Keratinocyte (primary cell): Measurements from ENCODE around the gene PIP4K2B. TPM values are rescaled to one million over a fixed set of nuclear protein-coding genes. Genes with fewer than 3 reads are reported as not detected.

Experiments used
- DNase-seq: peaks from one replicate; pipeline ENCODE4 v3.0.0-alpha.2; 2011; ENCODE audit warnings: low read depth, missing footprints, low spot score
- FAIRE-seq: peaks from 2 replicates; lab custom pipeline; 2011; peaks lifted over from hg19 to GRCh38; lab: Jason Lieb, UNC
- H2AFZ ChIP-seq: 2 replicates; pipeline ENCODE4 v1.6.0; 2012; ENCODE audit warnings: low read length, control low read depth, inconsistent platforms; ENCODE audit not compliant: control insufficient read depth
- H3K27ac ChIP-seq: 2 replicates; pipeline ENCODE4 v1.5.1; 2011; ENCODE audit warnings: low read length; ENCODE audit not compliant: control insufficient read depth, insufficient read depth
- H3K27me3 ChIP-seq: 3 replicates; pipeline ENCODE4 v1.6.0; 2011; ENCODE audit warnings: low read length; ENCODE audit not compliant: control insufficient read depth, insufficient read depth; ENCODE audit errors: extremely low read depth
- H3K36me3 ChIP-seq, 2 experiments: 2 replicates in 1 of 2; 3 replicates in 1 of 2; pipeline ENCODE4 v1.5.1; 2011; ENCODE audit warnings: low read length in 2 of 2, mild to moderate bottlenecking in 1 of 2; ENCODE audit not compliant: control insufficient read depth in 2 of 2, insufficient read depth in 2 of 2; ENCODE audit errors: extremely low read depth in 1 of 2
- H3K4me1 ChIP-seq: 3 replicates; pipeline ENCODE4 v1.5.1; 2011; ENCODE audit warnings: low read length; ENCODE audit not compliant: control insufficient read depth, insufficient read depth; ENCODE audit errors: extremely low read depth
- H3K4me2 ChIP-seq: 3 replicates; pipeline ENCODE4 v1.6.0; 2011; ENCODE audit warnings: low read depth, low read length; ENCODE audit not compliant: control insufficient read depth, insufficient read depth; ENCODE audit errors: extremely low read depth
- H3K4me3 ChIP-seq, 3 experiments: fragments of 200-600 bp in 1 of 3; sonication (generic) in 1 of 3; 2 replicates in 2 of 3; 3 replicates in 1 of 3; pipeline ENCODE4 v1.5.1; 2011 to 2016; ENCODE audit warnings: low read length in 3 of 3, mild to moderate bottlenecking in 3 of 3, control low read depth in 2 of 3, inconsistent platforms in 1 of 3, low read depth in 1 of 3, mixed read lengths in 1 of 3, mixed run types in 1 of 3, moderate library complexity in 1 of 3; ENCODE audit not compliant: control insufficient read depth in 2 of 3, insufficient read depth in 2 of 3; ENCODE audit errors: extremely low read depth in 1 of 3
- H3K79me2 ChIP-seq: 2 replicates; pipeline ENCODE4 v1.6.0; 2012; ENCODE audit warnings: low read length; ENCODE audit not compliant: control insufficient read depth, insufficient read depth
- H3K9ac ChIP-seq: 3 replicates; pipeline ENCODE4 v1.6.0; 2011; ENCODE audit warnings: low read length; ENCODE audit not compliant: control insufficient read depth, insufficient read depth; ENCODE audit errors: extremely low read depth
- H3K9me1 ChIP-seq: 3 replicates; pipeline ENCODE4 v1.6.0; 2011; ENCODE audit warnings: low read length; ENCODE audit not compliant: control insufficient read depth, insufficient read depth; ENCODE audit errors: extremely low read depth
- H3K9me3 ChIP-seq: 2 replicates; pipeline ENCODE4 v1.5.1; 2012; ENCODE audit warnings: low read depth, low read length; ENCODE audit not compliant: control insufficient read depth
- H4K20me1 ChIP-seq: 3 replicates; pipeline ENCODE4 v1.6.0; 2011; ENCODE audit warnings: low read length; ENCODE audit not compliant: control insufficient read depth, insufficient read depth; ENCODE audit errors: extremely low read depth
- EZH2 ChIP-seq: IDR thresholded peaks from one replicate; pipeline ENCODE4 v1.6.1; 2012; ENCODE audit warnings: inconsistent platforms, mild to moderate bottlenecking, low read length, moderate library complexity
- dilution Hi-C: fragments of 300-500 bp; cut with MboI; formaldehyde crosslinking; loops from one replicate; pipeline ENCODE4 v1.7.0; 2020; ENCODE audit warnings: low sequenced_read_pairs; ENCODE audit not compliant: extremely low pct_ligation_motif_present
- polyA plus RNA-seq, 5 experiments: library from polyadenylated mRNA; depleted of rRNA in 3 of 5; stranded (reverse) in 3 of 5; stranded (forward) in 1 of 5; unstranded in 1 of 5; fragments of >200 nt; gene quantifications; 1 replicate in 1 of 5; 2 replicates in 3 of 5; 3 replicates in 1 of 5; pipeline versions ENCODE4 v1.2.1 to v1.2.3, GENCODE V29; 2011 to 2012; ENCODE audit warnings: missing spikeins in 2 of 5, low read depth in 1 of 5, low replicate concordance in 1 of 5
- TF ChIP-seq, protein P1 (sequence below), 3 experiments: IDR thresholded peaks in 1 of 3; conservative IDR thresholded peaks in 1 of 3; optimal IDR thresholded peaks in 1 of 3; 2 replicates in 2 of 3; 3 replicates in 1 of 3; pipeline versions ENCODE3 to v1.5.1; 2011; ENCODE audit warnings: low read length in 3 of 3, mild to moderate bottlenecking in 3 of 3, moderate library complexity in 2 of 3, control low read depth in 1 of 3, inconsistent platforms in 1 of 3; ENCODE audit not compliant: insufficient read depth in 2 of 3; ENCODE audit errors: extremely low read depth in 1 of 3

PIP4K2B gene
- polyA plus RNA-seq, 1 donor (not counting 4 experiments of a cell fraction or from before 2014, with no cell fraction given): 26.4 TPM

DNA sequence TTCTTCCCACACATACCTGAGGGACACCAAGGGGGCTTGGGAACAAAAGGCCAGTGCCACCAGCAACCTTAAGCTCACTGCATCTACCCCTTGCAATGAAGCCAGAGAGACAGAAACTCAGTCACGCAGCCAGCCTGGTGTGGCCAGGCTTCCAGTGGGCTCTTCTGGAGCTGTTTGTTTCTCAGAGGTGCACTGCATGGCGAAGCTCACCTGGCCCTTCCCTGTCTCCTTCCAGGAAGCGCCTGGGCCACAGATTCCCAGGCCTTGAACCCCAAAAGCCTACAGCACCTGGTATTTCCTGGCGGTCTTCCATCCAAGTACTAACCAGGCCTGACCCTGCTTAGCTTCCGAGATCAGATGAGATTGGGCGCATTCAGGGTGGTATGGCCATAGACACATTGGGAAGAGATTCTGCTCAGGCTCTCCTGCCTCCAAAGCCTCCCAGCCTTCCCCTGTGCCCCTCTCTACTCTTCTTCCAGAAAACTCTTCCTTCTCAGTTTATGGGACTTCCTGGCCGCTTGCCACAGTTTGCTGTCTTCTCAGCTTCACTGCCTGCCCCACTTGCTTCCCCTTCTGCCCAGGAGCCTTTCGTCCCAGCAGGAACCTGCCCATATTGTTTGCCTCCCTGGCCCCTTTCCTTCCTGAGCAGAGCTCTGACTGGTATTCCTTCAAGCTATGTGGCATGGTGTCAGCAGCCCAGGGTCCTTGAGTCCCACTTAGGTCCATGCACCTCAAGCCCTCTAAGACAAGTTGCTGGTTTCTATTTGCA lies 67.6 kb downstream of the PIP4K2B start:
- Histone ChIP-seq H2AFZ (no peak overlapping the region), H3K4me3 (peak overlapping the region in 2 of 3 experiments; percentile 95 to 99), H3K9ac (peak overlapping the region; percentile 86), H3K9me3 (no peaks in the 10 kb centered on the region), H3K27ac (no peak overlapping the region), H3K4me2 (peak overlapping the region; percentile 88), H3K27me3 (no peaks in the 10 kb centered on the region), H3K79me2 (peaks cover 13% of the 10 kb centered on the region), H4K20me1 (no peaks in the 10 kb centered on the region), H3K36me3 (peaks cover 15 to 23% of the 10 kb centered on the region in 2 experiments), H3K4me1 (peaks cover 14% of the 10 kb centered on the region), H3K9me1 (no peaks in the 10 kb centered on the region)
- DNase-seq (no peak), FAIRE-seq (no peak)
- TF ChIP-seq EZH2: no peak
- TF ChIP-seq, protein P1, sequence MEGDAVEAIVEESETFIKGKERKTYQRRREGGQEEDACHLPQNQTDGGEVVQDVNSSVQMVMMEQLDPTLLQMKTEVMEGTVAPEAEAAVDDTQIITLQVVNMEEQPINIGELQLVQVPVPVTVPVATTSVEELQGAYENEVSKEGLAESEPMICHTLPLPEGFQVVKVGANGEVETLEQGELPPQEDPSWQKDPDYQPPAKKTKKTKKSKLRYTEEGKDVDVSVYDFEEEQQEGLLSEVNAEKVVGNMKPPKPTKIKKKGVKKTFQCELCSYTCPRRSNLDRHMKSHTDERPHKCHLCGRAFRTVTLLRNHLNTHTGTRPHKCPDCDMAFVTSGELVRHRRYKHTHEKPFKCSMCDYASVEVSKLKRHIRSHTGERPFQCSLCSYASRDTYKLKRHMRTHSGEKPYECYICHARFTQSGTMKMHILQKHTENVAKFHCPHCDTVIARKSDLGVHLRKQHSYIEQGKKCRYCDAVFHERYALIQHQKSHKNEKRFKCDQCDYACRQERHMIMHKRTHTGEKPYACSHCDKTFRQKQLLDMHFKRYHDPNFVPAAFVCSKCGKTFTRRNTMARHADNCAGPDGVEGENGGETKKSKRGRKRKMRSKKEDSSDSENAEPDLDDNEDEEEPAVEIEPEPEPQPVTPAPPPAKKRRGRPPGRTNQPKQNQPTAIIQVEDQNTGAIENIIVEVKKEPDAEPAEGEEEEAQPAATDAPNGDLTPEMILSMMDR (optimal IDR thresholded peaks at IDR 0.05 in 1 of 3, IDR thresholded peaks at IDR 0.05 in 1 of 3, conservative IDR thresholded peaks at IDR 0.05 in 1 of 3; ENCODE audit: extremely low read depth in 1 of 3, insufficient read depth in 2 of 3, low read length in 3 of 3): no peak
- dilution Hi-C loops: no loop called here

DNA sequence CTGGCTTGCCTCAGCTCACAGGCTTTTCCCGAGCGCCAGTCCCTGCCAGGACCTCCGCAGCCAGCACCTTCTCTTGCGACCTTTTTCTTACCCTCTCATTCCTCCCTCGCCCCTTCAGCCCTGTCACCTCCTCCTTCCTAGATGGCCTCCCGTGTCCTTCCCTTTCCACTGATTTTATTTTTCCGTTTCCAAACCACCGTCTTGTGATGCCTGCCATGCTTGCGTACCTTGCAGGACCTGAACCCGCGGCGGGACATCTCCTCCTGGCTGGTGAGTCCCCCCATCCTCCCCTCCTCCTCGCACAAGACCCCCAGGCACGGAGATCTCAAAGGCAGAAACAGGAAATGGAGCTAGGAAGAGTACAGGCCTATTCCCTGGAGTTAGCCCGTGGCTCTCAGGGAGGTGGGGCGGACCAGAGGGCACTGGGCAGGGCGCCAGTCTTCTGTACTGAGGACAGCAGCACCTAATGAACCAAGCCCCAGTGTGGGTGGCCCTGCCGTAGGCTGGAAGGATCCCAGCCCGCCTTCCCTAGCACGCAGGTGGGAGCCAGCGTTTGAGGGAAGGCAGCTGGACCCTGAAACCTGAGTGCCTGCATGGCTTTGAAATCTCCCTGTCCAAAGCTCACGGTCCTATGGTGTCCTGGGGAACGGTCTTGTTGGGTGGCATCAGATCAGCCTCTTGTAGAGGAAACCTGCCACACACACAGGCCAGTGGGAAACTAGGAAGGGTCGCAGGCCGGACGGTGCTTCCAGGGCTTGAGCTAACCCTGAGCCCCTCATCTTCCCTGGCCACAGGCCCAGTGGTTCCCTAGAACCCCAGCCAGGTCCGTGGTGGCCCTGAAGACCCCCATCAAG lies 68.6 kb downstream of the PIP4K2B start:
- no peaks in the 10 kb centered on the region for H3K9me1 ChIP-seq
- no peaks in the 10 kb centered on the region for H3K9me3 ChIP-seq
- peaks cover 14 to 23% of the 10 kb centered on the region in 2 experiments for H3K36me3 ChIP-seq
- no peaks in the 10 kb centered on the region for H3K27me3 ChIP-seq
- H2AFZ ChIP-seq: peak overlapping the region; percentile 84
- TF ChIP-seq, protein P1 (optimal IDR thresholded peaks at IDR 0.05 in 1 of 3, IDR thresholded peaks at IDR 0.05 in 1 of 3, conservative IDR thresholded peaks at IDR 0.05 in 1 of 3; ENCODE audit: extremely low read depth in 1 of 3, insufficient read depth in 2 of 3, low read length in 3 of 3): no peak
- TF ChIP-seq EZH2: no peak
- peak overlapping the region; percentile 88 for H3K4me2 ChIP-seq
- DNase-seq: no peak
- dilution Hi-C loops: no loop called here
- no peaks in the 10 kb centered on the region for H4K20me1 ChIP-seq
- H3K4me3 ChIP-seq: peak overlapping the region; percentile 83 to 99 (median 95)
- peaks cover 14% of the 10 kb centered on the region for H3K4me1 ChIP-seq
- H3K9ac ChIP-seq: peak overlapping the region; percentile 86
- peak overlapping the region; percentile 61 for H3K27ac ChIP-seq
- no peak for FAIRE-seq
- peaks cover 13% of the 10 kb centered on the region for H3K79me2 ChIP-seq
